Neural cell (in vitro differentiated cells): ENCODE data around the gene P2RY8.

Source experiments
- CTCF ChIP-seq: fragments of 450-650 bp; IDR thresholded peaks from 2 replicates; pipeline ENCODE4 v1.5.1; 2014; ENCODE audit warnings: antibody characterized with exemption, mild to moderate bottlenecking, moderate library complexity; ENCODE audit not compliant: poor library complexity, severe bottlenecking
- TAF1 ChIP-seq: IDR thresholded peaks from 2 replicates; pipeline ENCODE4 v1.6.1; 2012; ENCODE audit warnings: low read depth

GRCh38 chrX:1422135-1422465 lies 114.9 kb downstream of the P2RY8 start:
- TF ChIP-seq TAF1 (no peak), CTCF (no peak)
